ENCODE results near the gene AJAP1.

The AJAP1 gene

GRCh38 chr1:4657960-4658541, 3.6 kb downstream of the AJAP1 start:
- ChIA-PET CTCF (interaction anchor here (1.3 to 2.0 kb wide), 3 partner anchors 169 to 963 kb away, joined by 3 to 7 read pairs (median 4); partner anchors contain the start of gene LRRC47), POLR2A (no interaction called here)
- Histone ChIP-seq H3K9me3 (ENCODE audit: control extremely low read depth in 1 of 5, control insufficient read depth in 4 of 5, insufficient read depth in 2 of 5, low read depth in 1 of 5, low read length in 4 of 5) (no peaks in the 10 kb centered on the region), H3K4me1 (ENCODE audit: control extremely low read depth in 1 of 4, control insufficient read depth in 4 of 4, insufficient read depth in 4 of 4, low read length in 3 of 4) (peaks cover 0 to 24% (median 9%) of the 10 kb centered on the region in 4 experiments), H3K4me3 (ENCODE audit: control insufficient read depth in 1 of 7, extremely low read depth in 1 of 7, insufficient read depth in 4 of 7, low read depth in 2 of 7, low read length in 6 of 7) (no peak overlapping the region), H3K36me3 (ENCODE audit: control insufficient read depth in 4 of 4, insufficient read depth in 4 of 4, low read length in 3 of 4) (no peaks in the 10 kb centered on the region), H3K27ac (ENCODE audit: insufficient read depth in 1 of 2, low read depth in 1 of 2, low read length in 2 of 2, poor library complexity in 1 of 2, severe bottlenecking in 2 of 2) (no peak overlapping the region), H3K27me3 (replicated peaks in 2 of 5; ENCODE audit: control insufficient read depth in 4 of 5, insufficient read depth in 5 of 5, low read length in 4 of 5) (peaks cover 2 to 93% (median 49%) of the 10 kb centered on the region in 5 experiments)
- DNase-seq, result no peak
- WGBS (ENCODE audit: insufficient coverage), result 16% methylated on average over 24 of the region's 24 CpGs

GRCh38 chr1:4658643-4659628, 4.5 kb downstream of the AJAP1 start:
- DNase-seq, result no peak
- peaks cover 0 to 19% (median 9%) of the 10 kb centered on the region in 4 experiments for H3K4me1 ChIP-seq (ENCODE audit: control extremely low read depth in 1 of 4, control insufficient read depth in 4 of 4, insufficient read depth in 4 of 4, low read length in 3 of 4)
- H3K9me3 ChIP-seq (ENCODE audit: control extremely low read depth in 1 of 5, control insufficient read depth in 4 of 5, insufficient read depth in 2 of 5, low read depth in 1 of 5, low read length in 4 of 5), result no peaks in the 10 kb centered on the region
- no peak overlapping the region for H3K27ac ChIP-seq (ENCODE audit: insufficient read depth in 1 of 2, low read depth in 1 of 2, low read length in 2 of 2, poor library complexity in 1 of 2, severe bottlenecking in 2 of 2)
- POLR2A ChIA-PET, result no interaction called here
- CTCF ChIA-PET, result interaction anchor here (0.7 to 2.0 kb wide), 3 partner anchors 14 to 962 kb away, joined by 3 to 7 read pairs (median 4); no protein-coding TSS in a partner anchor
- H3K4me3 ChIP-seq (ENCODE audit: control insufficient read depth in 1 of 7, extremely low read depth in 1 of 7, insufficient read depth in 4 of 7, low read depth in 2 of 7, low read length in 6 of 7), result no peak overlapping the region
- no peaks in the 10 kb centered on the region for H3K36me3 ChIP-seq (ENCODE audit: control insufficient read depth in 4 of 4, insufficient read depth in 4 of 4, low read length in 3 of 4)
- H3K27me3 ChIP-seq (replicated peaks in 2 of 5; ENCODE audit: control insufficient read depth in 4 of 5, insufficient read depth in 5 of 5, low read length in 4 of 5), result peaks cover 2 to 93% (median 41%) of the 10 kb centered on the region in 5 experiments
- WGBS (ENCODE audit: insufficient coverage), result 21% methylated on average over 12 of the region's 16 CpGs

- Histone ChIP-seq H3K4me1 (ENCODE audit: control extremely low read depth in 1 of 4, control insufficient read depth in 4 of 4, insufficient read depth in 4 of 4, low read length in 3 of 4) (peaks cover 0 to 7% (median 2%) of the 10 kb centered on the region in 4 experiments), H3K36me3 (ENCODE audit: control insufficient read depth in 4 of 4, insufficient read depth in 4 of 4, low read length in 3 of 4) (no peaks in the 10 kb centered on the region), H3K4me3 (ENCODE audit: control insufficient read depth in 1 of 7, extremely low read depth in 1 of 7, insufficient read depth in 4 of 7, low read depth in 2 of 7, low read length in 6 of 7) (no peak overlapping the region), H3K27me3 (replicated peaks in 2 of 5; ENCODE audit: control insufficient read depth in 4 of 5, insufficient read depth in 5 of 5, low read length in 4 of 5) (peaks cover 2 to 92% (median 41%) of the 10 kb centered on the region in 5 experiments), H3K9me3 (ENCODE audit: control extremely low read depth in 1 of 5, control insufficient read depth in 4 of 5, insufficient read depth in 2 of 5, low read depth in 1 of 5, low read length in 4 of 5) (no peaks in the 10 kb centered on the region), H3K27ac (ENCODE audit: insufficient read depth in 1 of 2, low read depth in 1 of 2, low read length in 2 of 2, poor library complexity in 1 of 2, severe bottlenecking in 2 of 2) (no peak overlapping the region)
- ChIA-PET POLR2A (no interaction called here), CTCF (no interaction called here)
- peak in 2 of 3 donors; percentile 26 to 45 for DNase-seq
- 91% methylated on average over 4 of the region's 4 CpGs for WGBS (ENCODE audit: insufficient coverage)
Measured at GRCh38 chr1:4660917-4661594, 6.6 kb downstream of the AJAP1 start.

GRCh38 chr1:4661595-4661917, 7.1 kb downstream of the AJAP1 start:
- Histone ChIP-seq H3K4me1 (ENCODE audit: control extremely low read depth in 1 of 4, control insufficient read depth in 4 of 4, insufficient read depth in 4 of 4, low read length in 3 of 4) (peaks cover 0 to 2% (median 0%) of the 10 kb centered on the region in 4 experiments), H3K27ac (ENCODE audit: insufficient read depth in 1 of 2, low read depth in 1 of 2, low read length in 2 of 2, poor library complexity in 1 of 2, severe bottlenecking in 2 of 2) (no peak overlapping the region), H3K9me3 (ENCODE audit: control extremely low read depth in 1 of 5, control insufficient read depth in 4 of 5, insufficient read depth in 2 of 5, low read depth in 1 of 5, low read length in 4 of 5) (peaks cover 0 to under 1% (median 0%) of the 10 kb centered on the region in 5 experiments), H3K4me3 (ENCODE audit: control insufficient read depth in 1 of 7, extremely low read depth in 1 of 7, insufficient read depth in 4 of 7, low read depth in 2 of 7, low read length in 6 of 7) (no peak overlapping the region), H3K27me3 (replicated peaks in 2 of 5; ENCODE audit: control insufficient read depth in 4 of 5, insufficient read depth in 5 of 5, low read length in 4 of 5) (peaks cover 2 to 87% (median 41%) of the 10 kb centered on the region in 5 experiments), H3K36me3 (ENCODE audit: control insufficient read depth in 4 of 4, insufficient read depth in 4 of 4, low read length in 3 of 4) (no peaks in the 10 kb centered on the region)
- DNase-seq, result no peak
- WGBS (ENCODE audit: insufficient coverage), result 43% methylated on average over 1 of the region's 2 CpGs
- CTCF ChIA-PET, result no interaction called here
- POLR2A ChIA-PET, result no interaction called here

GRCh38 chr1:4662168-4662567, 7.8 kb downstream of the AJAP1 start:
- ChIA-PET CTCF (no interaction called here), POLR2A (no interaction called here)
- peaks cover 0 to 3% (median 0%) of the 10 kb centered on the region in 5 experiments for H3K9me3 ChIP-seq (ENCODE audit: control extremely low read depth in 1 of 5, control insufficient read depth in 4 of 5, insufficient read depth in 2 of 5, low read depth in 1 of 5, low read length in 4 of 5)
- WGBS (ENCODE audit: insufficient coverage), result 80% methylated on average over 12 of the region's 13 CpGs
- H3K4me1 ChIP-seq (ENCODE audit: control extremely low read depth in 1 of 4, control insufficient read depth in 4 of 4, insufficient read depth in 4 of 4, low read length in 3 of 4), result no peaks in the 10 kb centered on the region
- H3K27ac ChIP-seq (ENCODE audit: insufficient read depth in 1 of 2, low read depth in 1 of 2, low read length in 2 of 2, poor library complexity in 1 of 2, severe bottlenecking in 2 of 2), result no peak overlapping the region
- DNase-seq, result no peak
- H3K27me3 ChIP-seq (replicated peaks in 2 of 5; ENCODE audit: control insufficient read depth in 4 of 5, insufficient read depth in 5 of 5, low read length in 4 of 5), result peaks cover 0 to 86% (median 36%) of the 10 kb centered on the region in 5 experiments
- no peak overlapping the region for H3K4me3 ChIP-seq (ENCODE audit: control insufficient read depth in 1 of 7, extremely low read depth in 1 of 7, insufficient read depth in 4 of 7, low read depth in 2 of 7, low read length in 6 of 7)
- H3K36me3 ChIP-seq (ENCODE audit: control insufficient read depth in 4 of 4, insufficient read depth in 4 of 4, low read length in 3 of 4), result no peaks in the 10 kb centered on the region

GRCh38 chr1:4662723-4663122, 8.3 kb downstream of the AJAP1 start:
- peaks cover 0 to 86% (median 35%) of the 10 kb centered on the region in 5 experiments for H3K27me3 ChIP-seq (replicated peaks in 2 of 5; ENCODE audit: control insufficient read depth in 4 of 5, insufficient read depth in 5 of 5, low read length in 4 of 5)
- no peak overlapping the region for H3K27ac ChIP-seq (ENCODE audit: insufficient read depth in 1 of 2, low read depth in 1 of 2, low read length in 2 of 2, poor library complexity in 1 of 2, severe bottlenecking in 2 of 2)
- DNase-seq, result no peak
- ChIA-PET POLR2A (no interaction called here), CTCF (interaction anchor here (1.1 kb wide), 1 partner anchor 12 kb away, joined by 3 read pairs; no protein-coding TSS in a partner anchor)
- H3K9me3 ChIP-seq (ENCODE audit: control extremely low read depth in 1 of 5, control insufficient read depth in 4 of 5, insufficient read depth in 2 of 5, low read depth in 1 of 5, low read length in 4 of 5), result peaks cover 0 to 3% (median 0%) of the 10 kb centered on the region in 5 experiments
- 77% methylated on average over 4 of the region's 7 CpGs for WGBS (ENCODE audit: insufficient coverage)
- H3K4me1 ChIP-seq (ENCODE audit: control extremely low read depth in 1 of 4, control insufficient read depth in 4 of 4, insufficient read depth in 4 of 4, low read length in 3 of 4), result no peaks in the 10 kb centered on the region
- no peak overlapping the region for H3K4me3 ChIP-seq (ENCODE audit: control insufficient read depth in 1 of 7, extremely low read depth in 1 of 7, insufficient read depth in 4 of 7, low read depth in 2 of 7, low read length in 6 of 7)
- H3K36me3 ChIP-seq (ENCODE audit: control insufficient read depth in 4 of 4, insufficient read depth in 4 of 4, low read length in 3 of 4), result no peaks in the 10 kb centered on the region
